RWPE1 (cell line): ENCODE data around the gene TDP2.

ENCODE experiments used
- CTCF ChIA-PET: fragments of 350-600 bp; sonication (Branson Sonifier 250); formaldehyde crosslinking; extraction: SDS; loops from one replicate; lab custom pipeline; 2021; lab: Yijun Ruan, JAX
- POLR2A ChIA-PET: fragments of 400-600 bp; formaldehyde crosslinking; extraction: SDS; loops from one replicate; lab custom pipeline; 2020; ENCODE audit warnings: antibody characterized with exemption; ENCODE audit not compliant: low non-redundant PET; lab: Yijun Ruan, JAX
- DNase-seq: peaks from one replicate; pipeline ENCODE4 v3.0.0; 2012; ENCODE audit warnings: low spot score
- H3K27ac ChIP-seq: fragments of 450-650 bp; 2 replicates; pipeline ENCODE4 v1.5.1; 2017
- TF ChIP-seq, protein P1 (sequence below): fragments of 450-650 bp; conservative IDR thresholded peaks from 2 replicates; pipeline ENCODE4 v1.5.1; 2017; ENCODE audit warnings: low read depth, mild to moderate bottlenecking

Gene TDP2

GRCh38 chr6:24666641-24667377, at the start of gene TDP2, which contains the start of gene ACOT13:
Gene TDP2, minus strand, starts transcription at chr6:24666899. Its CDS starts 37 bp downstream, at chr6:24666862.
Gene ACOT13, plus strand, starts transcription at chr6:24667077. Its CDS starts 187 bp downstream, at chr6:24667264.
- peak; percentile 96 for DNase-seq
- ChIA-PET CTCF (interaction anchor here (0.7 to 1.5 kb wide), 4 partner anchors 23 to 241 kb away, joined by 3 to 8 read pairs (median 3); no protein-coding TSS in a partner anchor), POLR2A (interaction anchor here (1.2 kb wide), 1 partner anchor 83 kb away, joined by 3 read pairs; no protein-coding TSS in a partner anchor)
- peak within 1 kb of the TSS; percentile 89 for H3K27ac ChIP-seq
- TF ChIP-seq, protein P1, sequence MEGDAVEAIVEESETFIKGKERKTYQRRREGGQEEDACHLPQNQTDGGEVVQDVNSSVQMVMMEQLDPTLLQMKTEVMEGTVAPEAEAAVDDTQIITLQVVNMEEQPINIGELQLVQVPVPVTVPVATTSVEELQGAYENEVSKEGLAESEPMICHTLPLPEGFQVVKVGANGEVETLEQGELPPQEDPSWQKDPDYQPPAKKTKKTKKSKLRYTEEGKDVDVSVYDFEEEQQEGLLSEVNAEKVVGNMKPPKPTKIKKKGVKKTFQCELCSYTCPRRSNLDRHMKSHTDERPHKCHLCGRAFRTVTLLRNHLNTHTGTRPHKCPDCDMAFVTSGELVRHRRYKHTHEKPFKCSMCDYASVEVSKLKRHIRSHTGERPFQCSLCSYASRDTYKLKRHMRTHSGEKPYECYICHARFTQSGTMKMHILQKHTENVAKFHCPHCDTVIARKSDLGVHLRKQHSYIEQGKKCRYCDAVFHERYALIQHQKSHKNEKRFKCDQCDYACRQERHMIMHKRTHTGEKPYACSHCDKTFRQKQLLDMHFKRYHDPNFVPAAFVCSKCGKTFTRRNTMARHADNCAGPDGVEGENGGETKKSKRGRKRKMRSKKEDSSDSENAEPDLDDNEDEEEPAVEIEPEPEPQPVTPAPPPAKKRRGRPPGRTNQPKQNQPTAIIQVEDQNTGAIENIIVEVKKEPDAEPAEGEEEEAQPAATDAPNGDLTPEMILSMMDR, result peak; percentile 53; the same call in 1 of the 2 replicates

DNA sequence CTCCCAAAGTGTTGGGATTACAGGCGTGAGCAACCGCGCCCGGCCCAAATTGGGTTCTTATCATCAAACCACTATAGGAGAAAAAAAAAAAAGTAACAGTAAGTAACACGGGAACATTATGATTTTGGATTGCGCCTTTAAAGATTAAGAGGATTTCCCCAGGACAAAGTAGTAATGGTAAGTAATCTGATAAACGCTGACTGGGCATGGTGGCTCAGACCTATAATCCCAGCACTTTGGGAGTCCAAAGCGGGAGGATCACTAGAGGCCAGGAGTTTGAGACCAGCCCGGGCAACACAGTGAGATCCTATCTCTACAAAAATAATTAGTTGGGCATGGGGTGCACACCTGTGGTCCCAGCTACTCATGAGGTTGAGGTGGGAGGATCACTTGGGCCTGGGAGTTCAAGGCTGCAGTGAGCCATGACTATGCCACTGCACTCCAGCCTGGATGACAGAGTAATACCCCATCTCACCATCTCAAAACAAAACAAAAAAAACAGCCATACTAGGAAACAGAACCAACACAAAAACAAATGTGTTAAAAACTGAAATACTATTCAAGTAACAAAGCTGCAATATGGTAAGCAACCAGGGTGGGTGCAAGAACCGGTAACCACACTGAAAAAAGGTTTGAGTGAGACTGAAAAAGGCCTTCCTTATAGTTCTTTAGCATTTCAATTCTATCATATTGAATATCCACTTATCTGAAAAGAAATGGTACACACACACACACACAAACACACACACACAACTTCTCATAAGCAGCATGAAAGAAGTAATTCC, 44.0 kb upstream of the TDP2 start:
- CTCF ChIA-PET, result interaction anchor here (0.8 kb wide), 2 partner anchors 173 to 280 kb away, joined by 3 to 4 read pairs; no protein-coding TSS in a partner anchor
- POLR2A ChIA-PET, result no interaction called here
- TF ChIP-seq, protein P1, result no peak
- no peak for DNase-seq
- H3K27ac ChIP-seq, result no peak overlapping the region

DNA sequence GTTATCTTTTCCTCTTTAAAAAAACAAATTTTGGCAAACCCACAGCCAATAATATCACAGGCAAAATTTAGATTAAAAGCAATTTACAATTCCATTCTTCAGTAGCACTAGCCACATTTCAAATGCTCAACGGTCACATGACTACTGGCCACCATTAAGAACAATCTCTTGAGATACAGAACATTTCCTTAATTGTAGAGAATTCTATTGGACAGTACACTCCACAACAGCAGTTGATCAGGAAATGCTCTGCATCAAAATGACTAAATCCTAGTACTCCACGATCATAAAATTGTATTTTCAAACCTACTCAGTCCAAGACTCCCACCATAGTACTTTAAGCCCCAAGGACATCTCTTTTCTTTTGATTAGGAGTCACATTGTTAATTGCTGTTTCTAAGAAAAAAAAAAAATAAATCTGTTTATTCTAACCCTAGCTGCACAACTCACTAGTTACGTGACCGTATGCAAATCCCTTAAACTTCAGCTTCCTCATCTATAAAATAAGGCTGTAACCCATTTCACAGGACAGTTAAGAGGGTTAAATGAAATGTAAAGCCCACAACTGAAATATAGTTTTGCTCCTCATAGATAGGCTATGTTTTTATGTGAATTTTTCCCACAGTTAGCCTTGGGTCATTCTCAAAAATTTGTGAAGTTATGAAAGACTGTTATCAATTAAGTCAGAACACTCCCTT, 42.5 kb upstream of the TDP2 start:
- CTCF ChIA-PET, result no interaction called here
- H3K27ac ChIP-seq, result no peak overlapping the region
- TF ChIP-seq, protein P1, result no peak
- DNase-seq, result no peak
- POLR2A ChIA-PET, result no interaction called here

GRCh38 chr6:24708612-24709011, 41.9 kb upstream of the TDP2 start:
- CTCF ChIA-PET, result no interaction called here
- DNase-seq, result no peak
- TF ChIP-seq, protein P1, result no peak
- no peak overlapping the region for H3K27ac ChIP-seq
- POLR2A ChIA-PET, result no interaction called here

- CTCF ChIA-PET, result no interaction called here
- H3K27ac ChIP-seq, result no peak overlapping the region
- POLR2A ChIA-PET, result no interaction called here
- no peak for DNase-seq
- TF ChIP-seq, protein P1, result no peak
Observed at GRCh38 chr6:24704468-24704867, 37.8 kb upstream of the TDP2 start.
